ENCODE measurements around the gene ZNF652.

- TF ChIP-seq EZH2phosphoT487 (IDR thresholded peaks at IDR 0.05; ENCODE audit: low read depth) (no peak), CTCF (IDR thresholded peaks at IDR 0.05; ENCODE audit: low read depth, low read length) (no peak)
Measured at GRCh38 chr17:49403514-49404289, 41.7 kb upstream of the ZNF652 start.

Measured in OCI-LY3 (cell line).